M059J (cell line): ENCODE measurements around the gene POP5. TPM values are rescaled to one million over a fixed set of nuclear protein-coding genes. Genes with fewer than 3 reads are reported as not detected.
"Not testable (repeated sequence)": the region's sequence is repeated elsewhere in the genome, so short reads cannot be mapped to it uniquely, and the experiment has no call there.

Experiments used
- DNase-seq: peaks from one replicate; pipeline ENCODE4 v3.0.0-alpha.2; 2012; ENCODE audit warnings: low read depth
- total RNA-seq: library from RNA; depleted of rRNA; stranded (reverse); fragments of >200 nt; shearing (Covaris generic); gene quantifications from 2 replicates; pipeline ENCODE4 v1.2.3, GENCODE V29; 2014; rRNA removed

Gene POP5
- total RNA-seq, result 66.2 and 83.0 TPM in 2 replicates

GRCh38 chr12:120580787-120581723, at the start of gene POP5:
Gene POP5, minus strand, starts transcription at chr12:120581402. Its CDS starts 40 bp downstream, at chr12:120581362.
- DNase-seq, result peak; percentile 98

- DNase-seq, result peak; percentile 38
Measured at GRCh38 chr12:120630104-120630892, 49.1 kb upstream of the POP5 start.

DNA sequence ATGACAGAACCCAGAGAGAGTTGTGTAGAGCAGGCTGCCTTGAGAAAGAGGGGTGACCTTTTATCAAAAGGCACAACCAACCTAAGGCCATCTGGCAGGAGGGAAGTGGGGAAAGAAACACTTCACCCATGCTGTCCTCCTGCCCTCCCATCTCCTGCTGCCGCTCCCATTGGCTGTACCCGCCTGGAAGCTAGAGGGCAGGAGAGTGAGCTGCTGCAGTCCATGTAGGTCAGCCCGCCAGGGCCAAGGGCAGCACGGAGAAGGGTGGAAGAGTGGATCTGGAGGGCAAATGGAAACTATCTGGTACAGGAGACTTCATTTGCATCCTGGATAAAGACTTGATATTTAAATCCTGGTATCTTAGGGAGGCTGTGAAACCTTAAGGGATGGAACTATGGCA, 47.7 kb upstream of the POP5 start:
- DNase-seq, result no peak

DNA sequence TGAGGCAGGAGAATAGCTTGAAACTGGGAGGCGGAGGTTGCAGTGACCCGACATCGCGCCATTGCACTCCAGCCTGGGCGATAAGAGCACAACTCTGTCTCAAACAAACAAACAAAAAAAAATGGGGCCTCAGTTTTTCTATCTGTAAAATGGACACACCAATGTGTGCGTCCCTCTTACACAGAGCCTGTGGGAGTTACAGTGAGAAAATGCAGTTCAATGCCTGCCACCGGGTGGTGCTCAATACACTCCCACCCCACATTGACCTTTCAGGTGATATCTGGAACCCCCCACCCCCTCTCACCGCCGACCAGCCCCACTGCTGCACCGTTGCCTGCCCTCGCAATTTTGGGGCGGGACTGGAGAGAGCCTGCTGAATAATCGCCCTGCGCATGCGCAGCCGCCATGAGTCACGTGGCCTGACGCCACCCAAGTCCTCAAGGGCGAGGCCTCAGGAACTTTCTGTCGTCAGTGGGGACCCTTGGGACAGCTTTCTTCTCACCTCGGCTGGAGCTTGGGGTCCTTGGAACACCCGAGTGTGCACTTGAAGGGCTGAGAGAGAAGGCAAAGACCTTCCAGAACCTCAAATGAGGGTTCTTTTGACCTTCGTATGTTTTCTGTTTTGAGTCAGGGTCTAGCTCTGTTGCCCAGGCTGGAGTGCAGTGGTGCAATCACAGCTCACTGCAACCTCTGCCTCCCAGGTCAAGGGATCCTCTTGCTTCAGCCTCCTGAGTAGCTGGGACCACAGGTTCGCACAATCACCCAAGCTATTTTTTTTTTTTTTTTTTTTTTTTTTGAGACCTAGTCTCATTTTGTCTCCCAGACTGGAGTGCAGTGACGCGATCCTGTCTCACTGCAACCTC, 44.6 kb upstream of the POP5 start:
- DNase-seq, result no peak

DNA sequence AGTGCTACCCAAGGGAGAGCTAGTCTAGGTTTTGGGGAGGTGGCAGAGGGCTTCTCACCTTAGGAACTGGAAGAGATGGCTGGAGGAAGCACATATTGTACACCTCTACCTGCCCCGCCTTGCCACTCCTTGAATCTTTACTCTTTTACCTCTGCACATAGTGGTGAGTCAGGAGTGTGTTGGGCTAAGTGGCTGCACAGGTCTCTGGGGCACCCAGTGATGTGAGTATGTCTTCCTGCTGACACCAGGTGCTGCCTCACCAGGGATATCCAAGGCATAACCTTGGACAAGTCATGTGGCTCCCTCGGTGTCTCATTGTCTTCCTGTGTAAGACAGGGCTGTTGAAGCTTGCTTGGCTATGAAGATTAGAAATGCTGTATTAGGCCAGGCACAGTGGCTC, 39.4 kb upstream of the POP5 start:
- no peak for DNase-seq

- no peak for DNase-seq
Measured at GRCh38 chr12:120618954-120619615, 37.9 kb upstream of the POP5 start.

GRCh38 chr12:120617767-120618166, 36.6 kb upstream of the POP5 start:
- not testable (repeated sequence) for DNase-seq

DNA sequence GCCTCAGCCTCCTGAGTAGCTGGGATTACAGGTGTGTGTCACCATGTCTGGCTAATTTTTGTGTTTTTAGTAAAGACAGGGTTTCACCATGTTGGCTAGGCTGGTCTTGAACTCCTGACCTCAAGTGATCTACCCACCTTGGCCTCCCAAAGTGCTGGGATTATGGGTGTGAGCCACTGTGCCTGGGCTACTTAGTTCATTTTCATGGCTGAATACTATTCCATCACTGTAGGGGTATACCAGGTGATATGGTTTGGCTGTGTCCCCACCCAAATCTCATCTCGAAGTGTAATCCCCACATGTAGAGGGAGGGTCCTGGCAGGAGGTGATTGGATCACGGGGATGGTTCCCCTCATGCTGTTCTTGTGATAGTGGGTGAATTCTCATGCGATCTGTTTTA, 36.0 kb upstream of the POP5 start:
- not testable (repeated sequence) for DNase-seq

DNA sequence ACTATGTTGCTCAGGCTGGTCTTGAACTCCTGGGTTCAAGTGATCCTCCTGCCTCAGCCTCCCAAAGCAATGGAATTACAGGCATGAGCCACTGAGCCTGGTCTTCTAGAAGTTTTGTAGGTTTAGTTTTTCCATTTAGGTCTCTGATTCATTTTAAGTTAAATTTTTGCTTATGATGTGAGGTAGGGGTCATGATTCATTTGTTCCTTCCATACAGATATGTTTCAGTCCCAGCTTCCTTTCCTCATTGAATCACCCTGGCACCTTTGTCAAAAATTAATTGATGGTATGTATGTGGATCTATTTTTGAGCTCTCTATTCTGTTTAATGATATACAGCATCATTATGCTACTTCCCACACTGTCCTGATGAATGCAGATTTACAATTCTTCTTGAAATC, 33.6 kb upstream of the POP5 start:
- no peak for DNase-seq

DNA sequence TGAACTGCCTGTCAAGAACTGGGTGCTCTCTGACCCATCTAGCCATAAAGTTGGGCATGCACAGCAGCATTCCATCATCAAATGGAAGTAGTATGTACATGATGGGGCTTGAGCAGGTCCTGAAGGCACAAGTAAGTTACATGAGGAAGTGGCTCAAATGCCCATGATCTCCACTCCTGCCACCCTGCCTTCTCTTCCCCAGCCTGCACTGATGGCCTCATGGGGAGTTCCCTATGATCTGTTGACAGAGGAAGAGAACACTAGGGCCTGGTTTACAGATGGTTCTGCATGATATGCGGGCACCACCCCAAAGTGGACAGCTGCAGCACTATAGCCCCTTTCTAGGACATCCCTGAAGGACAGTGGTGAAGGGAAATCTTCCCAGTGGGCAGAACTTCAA, 30.3 kb upstream of the POP5 start:
- DNase-seq, result not testable (repeated sequence)

DNA sequence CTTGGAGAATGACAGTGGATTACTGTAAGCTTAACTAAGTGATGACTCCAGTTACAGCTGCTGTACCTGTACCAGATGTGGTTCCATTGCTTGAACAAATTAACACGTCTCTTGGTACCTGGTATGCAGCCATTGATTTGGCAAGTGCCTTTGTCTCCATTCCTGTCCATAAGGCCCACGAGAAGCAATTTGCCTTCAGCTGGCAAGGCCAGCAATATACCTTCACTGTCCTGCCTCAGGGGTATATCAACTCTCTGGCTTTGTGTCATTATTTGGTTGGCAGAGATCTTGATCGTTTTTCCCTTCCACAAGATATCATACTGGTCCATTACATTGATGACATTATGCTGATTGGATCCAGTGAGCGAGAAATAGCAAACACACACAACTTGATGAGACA, 29.4 kb upstream of the POP5 start:
- DNase-seq, result no peak

DNA sequence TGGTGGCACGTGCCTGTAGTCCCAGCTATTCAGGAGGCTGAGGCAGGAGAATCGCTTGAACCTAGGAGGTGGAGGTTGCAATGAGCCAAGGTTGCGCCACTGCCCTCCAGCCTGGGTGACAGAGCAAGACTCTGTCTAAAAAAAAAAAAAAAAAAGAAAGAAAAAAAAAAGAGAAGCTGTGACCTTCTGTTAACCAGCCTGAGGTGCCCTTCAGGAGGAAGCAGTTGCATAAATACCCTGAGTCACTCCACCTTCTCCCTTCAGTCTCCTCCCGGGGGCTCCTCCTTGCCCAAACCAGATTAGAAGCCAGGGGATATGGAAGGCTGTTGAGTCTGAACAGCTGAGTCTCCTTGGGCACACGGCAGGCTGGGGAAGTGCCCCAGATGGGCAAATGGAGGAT, 21.2 kb upstream of the POP5 start:
- peak; percentile 29 for DNase-seq

GRCh38 chr12:120599672-120600552, 18.7 kb upstream of the POP5 start:
- DNase-seq, result no peak

- peak; percentile 67 for DNase-seq
Measured at GRCh38 chr12:120598674-120599463, 17.7 kb upstream of the POP5 start.

DNA sequence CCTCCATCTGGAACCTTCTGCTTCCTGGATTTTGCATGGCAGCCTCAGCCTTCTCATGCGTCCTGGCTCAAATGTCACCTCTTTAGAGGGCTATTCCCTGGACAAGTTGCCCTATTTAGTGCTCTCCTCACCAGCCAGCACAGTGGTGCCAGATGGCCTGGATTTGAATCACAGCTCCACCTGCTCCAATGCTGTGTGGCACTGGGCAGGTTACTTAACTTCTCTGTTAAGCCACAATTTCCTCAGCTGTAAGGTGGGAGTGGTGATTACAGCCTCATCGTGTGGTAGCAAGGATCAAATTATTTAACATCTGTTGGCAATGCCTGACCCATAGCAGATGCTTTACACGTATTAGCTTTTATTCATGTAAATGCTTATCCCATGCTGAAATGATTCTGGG, 16.7 kb upstream of the POP5 start:
- DNase-seq, result no peak

GRCh38 chr12:120596901-120597300, 15.7 kb upstream of the POP5 start:
- DNase-seq, result no peak

- DNase-seq, result no peak
Measured at GRCh38 chr12:120592121-120593049, 11.2 kb upstream of the POP5 start.

DNA sequence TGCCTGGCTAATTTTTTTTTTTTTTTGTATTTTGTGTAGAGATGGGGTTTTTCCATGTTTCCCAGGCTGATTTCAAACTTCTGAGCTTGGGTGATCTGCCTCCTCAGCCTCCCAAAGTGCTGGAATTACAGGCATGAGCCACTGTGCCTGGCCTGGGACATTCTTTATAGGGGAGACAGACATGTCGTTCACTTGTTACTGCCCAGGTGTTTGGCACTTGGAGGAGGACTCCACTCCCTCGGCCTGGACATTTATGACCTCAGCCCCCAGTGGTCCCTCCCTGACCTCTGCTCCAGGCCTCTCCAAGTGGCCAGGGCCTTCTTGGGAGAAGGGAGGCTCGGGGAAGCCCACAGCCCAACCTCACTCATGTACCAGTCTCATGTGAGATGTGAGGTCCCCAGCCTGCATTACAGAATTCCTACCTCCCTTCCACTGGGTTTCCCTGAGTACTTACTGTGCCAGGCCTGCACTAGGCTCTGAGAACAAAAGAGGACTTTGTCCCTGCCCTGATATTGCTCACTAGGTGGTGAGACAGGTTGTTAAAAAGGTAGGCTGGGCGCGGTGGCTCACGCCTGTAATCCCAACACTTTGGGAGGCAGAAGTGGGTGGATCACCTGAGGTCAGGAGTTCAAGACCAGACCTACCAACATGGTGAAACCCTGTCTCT, 9.7 kb upstream of the POP5 start:
- no peak for DNase-seq
